ENCODE data around the gene NBL1.

NBL1 gene

GRCh38 chr1:19703280-19703679 lies 59.2 kb downstream of the NBL1 start:
- no peak for DNase-seq (ENCODE audit: low read depth)

- DNase-seq (ENCODE audit: low read depth), result peak; percentile 22
Measured at GRCh38 chr1:19704247-19705113, 60.4 kb downstream of the NBL1 start.

DNA sequence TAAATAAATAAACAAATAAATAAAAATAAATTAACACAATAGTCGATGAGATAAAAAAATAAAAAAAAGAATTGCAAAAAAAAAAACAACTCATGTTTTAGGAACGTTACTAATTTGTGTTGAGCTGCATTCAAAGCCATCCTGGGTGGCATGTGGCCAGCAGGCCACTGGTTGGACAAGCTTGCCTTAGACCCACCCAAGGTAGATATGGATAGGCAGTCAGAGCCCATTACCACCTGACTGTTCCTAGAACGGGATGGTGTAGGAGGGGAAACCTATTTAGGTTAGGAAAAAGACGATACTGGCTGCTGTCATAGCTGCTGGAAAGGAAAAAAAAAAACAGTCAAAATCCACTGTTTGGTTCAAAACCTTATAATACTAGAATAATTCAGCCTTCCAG lies 61.4 kb downstream of the NBL1 start:
- DNase-seq (ENCODE audit: low read depth), result no peak

- DNase-seq (ENCODE audit: low read depth), result no peak
Measured at GRCh38 chr1:19706136-19706535, 62.0 kb downstream of the NBL1 start.

All from HS-5 (cell line).